Renal cortical epithelial cell (primary cell): Measurements from ENCODE around the gene TCN1. TPM values are rescaled to one million over a fixed set of nuclear protein-coding genes. Genes with fewer than 3 reads are reported as not detected.

Experiments
- DNase-seq: peaks from one replicate; pipeline ENCODE4 v3.0.0-alpha.2; 2011; ENCODE audit warnings: low read depth
- total RNA-seq: library from RNA; depleted of rRNA; stranded (reverse); fragments of >200 nt; gene quantifications from 2 replicates; pipeline ENCODE4 v1.2.3, GENCODE V29; 2014

TCN1 gene
- total RNA-seq, 1 donor from 2014 or later = 1.9 TPM

- peak; percentile 41 for DNase-seq
Measured at GRCh38 chr11:59807047-59807610, 59.2 kb downstream of the TCN1 start.

- no peak for DNase-seq
Measured at GRCh38 chr11:59804061-59804460, 62.2 kb downstream of the TCN1 start.

Other genes starting within 250 kb of the TCN1 start
- 6.3 and 20.6 TPM in 2 replicates for gene PATL1, start 197.4 kb downstream of the TCN1 start, total RNA-seq
- not detected in 2 replicates for gene OR10V1, start 152.6 kb downstream of the TCN1 start, total RNA-seq
- gene STX3, start 111.1 kb downstream of the TCN1 start, total RNA-seq = 58.0 and 91.6 TPM in 2 replicates
- gene MRPL16, start 55.7 kb downstream of the TCN1 start, total RNA-seq = 43.2 and 43.9 TPM in 2 replicates
- not detected in 2 replicates for gene CBLIF, start 21.0 kb downstream of the TCN1 start, total RNA-seq
- not detected in 2 replicates for gene OOSP3, start 12.3 kb upstream of the TCN1 start, total RNA-seq
- 0.45 TPM in 1 of 2 replicates, not detected in the other for gene OOSP1, start 71.9 kb upstream of the TCN1 start, total RNA-seq
- gene OOSP4A, start 97.5 kb upstream of the TCN1 start, total RNA-seq = not detected in 2 replicates
- gene OOSP4B, start 150.7 kb upstream of the TCN1 start, total RNA-seq = not detected in 2 replicates
- gene OOSP2, start 173.9 kb upstream of the TCN1 start, total RNA-seq = not detected in 2 replicates
- gene MS4A3, start 190.2 kb upstream of the TCN1 start, total RNA-seq = not detected in 2 replicates
- gene MS4A2, start 222.2 kb upstream of the TCN1 start, total RNA-seq = not detected in 2 replicates